Measurements from ENCODE around the gene C21orf91. TPM values are rescaled to one million over a fixed set of nuclear protein-coding genes. Genes with fewer than 3 reads are reported as not detected.

C21orf91 gene
- total RNA-seq, 2 donors from 2014 or later, result 61.0 to 101 TPM

- ATAC-seq (peak; percentile 43 to 70), DNase-seq (ENCODE audit: low spot score) (peak; percentile 63)
- peak overlapping the region; percentile 88 for H3K4me3 Mint-ChIP-seq
- H3K36me3 Mint-ChIP-seq, result peaks cover 13% of the 10 kb centered on the region
- H3K27me3 Mint-ChIP-seq, result no peaks in the 10 kb centered on the region
- H3K27ac Mint-ChIP-seq, result peak overlapping the region; percentile 93 to 96
- no peaks in the 10 kb centered on the region for H3K9me3 Mint-ChIP-seq
- H3K4me1 Mint-ChIP-seq (ENCODE audit: low read depth in 2 of 2), result peaks cover 17 to 26% of the 10 kb centered on the region in 2 donors
These were observed 697 bp upstream of the C21orf91 start for GRCh38 chr21:17819877-17820229.

GRCh38 chr21:17818186-17819113 is 706 bp downstream of the C21orf91 start:
- H3K36me3 Mint-ChIP-seq, result peaks cover 27% of the 10 kb centered on the region
- H3K9me3 Mint-ChIP-seq, result no peaks in the 10 kb centered on the region
- peak; percentile 46 to 48 for ATAC-seq
- H3K4me3 Mint-ChIP-seq, result peak overlapping the region; percentile 89
- peak; percentile 62 for DNase-seq (ENCODE audit: low spot score)
- H3K27me3 Mint-ChIP-seq, result no peaks in the 10 kb centered on the region
- H3K27ac Mint-ChIP-seq, result peak overlapping the region; percentile 86 to 93
- peaks cover 24 to 38% of the 10 kb centered on the region in 2 donors for H3K4me1 Mint-ChIP-seq (ENCODE audit: low read depth in 2 of 2)

GRCh38 chr21:17813353-17813752 is 5.8 kb downstream of the C21orf91 start:
- Mint-ChIP-seq H3K27ac (peak overlapping the region; percentile 47 to 50), H3K36me3 (peaks cover 56% of the 10 kb centered on the region), H3K4me1 (ENCODE audit: low read depth in 2 of 2) (peaks cover 38 to 52% of the 10 kb centered on the region in 2 donors), H3K9me3 (no peaks in the 10 kb centered on the region), H3K27me3 (no peaks in the 10 kb centered on the region), H3K4me3 (peak overlapping the region; percentile 48)
- DNase-seq (ENCODE audit: low spot score), result no peak
- no peak for ATAC-seq

GRCh38 chr21:17805966-17806365 is 13.2 kb downstream of the C21orf91 start:
- DNase-seq (ENCODE audit: low spot score), result no peak
- Mint-ChIP-seq H3K27ac (peak overlapping the region; percentile 29 to 76), H3K36me3 (peaks cover 51% of the 10 kb centered on the region), H3K27me3 (no peaks in the 10 kb centered on the region), H3K9me3 (peaks cover 6% of the 10 kb centered on the region), H3K4me3 (peak overlapping the region; percentile 30), H3K4me1 (ENCODE audit: low read depth in 2 of 2) (peaks cover 50 to 60% of the 10 kb centered on the region in 2 donors)
- no peak for ATAC-seq

- Mint-ChIP-seq H3K4me3 (no peak overlapping the region), H3K4me1 (ENCODE audit: low read depth in 2 of 2) (peaks cover 48 to 63% of the 10 kb centered on the region in 2 donors), H3K9me3 (peaks cover 6% of the 10 kb centered on the region), H3K36me3 (peaks cover 46% of the 10 kb centered on the region), H3K27ac (peak overlapping the region; percentile 36 to 62), H3K27me3 (no peaks in the 10 kb centered on the region)
- ATAC-seq (no peak), DNase-seq (ENCODE audit: low spot score) (no peak)
These were observed 15.6 kb downstream of the C21orf91 start for GRCh38 chr21:17803536-17803935.

GRCh38 chr21:17802572-17802971 is 16.6 kb downstream of the C21orf91 start:
- H3K9me3 Mint-ChIP-seq, result peaks cover 4% of the 10 kb centered on the region
- H3K27me3 Mint-ChIP-seq, result no peaks in the 10 kb centered on the region
- peak overlapping the region; percentile 35 for H3K4me3 Mint-ChIP-seq
- no peak for DNase-seq (ENCODE audit: low spot score)
- peaks cover 45 to 60% of the 10 kb centered on the region in 2 donors for H3K4me1 Mint-ChIP-seq (ENCODE audit: low read depth in 2 of 2)
- H3K27ac Mint-ChIP-seq, result peak overlapping the region; percentile 43 to 88
- H3K36me3 Mint-ChIP-seq, result peaks cover 41% of the 10 kb centered on the region
- peak in 1 of 2 donors; percentile 57 for ATAC-seq

- DNase-seq (ENCODE audit: low spot score), result no peak
- peak overlapping the region; percentile 45 to 66 for H3K27ac Mint-ChIP-seq
- H3K4me1 Mint-ChIP-seq (ENCODE audit: low read depth in 2 of 2), result peaks cover 44 to 64% of the 10 kb centered on the region in 2 donors
- ATAC-seq, result peak in 1 of 2 donors; percentile 56
- H3K4me3 Mint-ChIP-seq, result peak overlapping the region; percentile 68
- H3K36me3 Mint-ChIP-seq, result peaks cover 37% of the 10 kb centered on the region
- H3K27me3 Mint-ChIP-seq, result no peaks in the 10 kb centered on the region
- H3K9me3 Mint-ChIP-seq, result no peaks in the 10 kb centered on the region
These were observed 19.6 kb downstream of the C21orf91 start for GRCh38 chr21:17799414-17800164.

GRCh38 chr21:17798796-17799195 is 20.4 kb downstream of the C21orf91 start:
- no peaks in the 10 kb centered on the region for H3K27me3 Mint-ChIP-seq
- no peaks in the 10 kb centered on the region for H3K9me3 Mint-ChIP-seq
- no peak for DNase-seq (ENCODE audit: low spot score)
- no peak for ATAC-seq
- H3K27ac Mint-ChIP-seq, result peak overlapping the region; percentile 45 to 66
- peaks cover 37% of the 10 kb centered on the region for H3K36me3 Mint-ChIP-seq
- peaks cover 36 to 61% of the 10 kb centered on the region in 2 donors for H3K4me1 Mint-ChIP-seq (ENCODE audit: low read depth in 2 of 2)
- no peak overlapping the region for H3K4me3 Mint-ChIP-seq

GRCh38 chr21:17797967-17798366 is 21.2 kb downstream of the C21orf91 start:
- no peak for ATAC-seq
- Mint-ChIP-seq H3K4me1 (ENCODE audit: low read depth in 2 of 2) (peaks cover 37 to 62% of the 10 kb centered on the region in 2 donors), H3K27ac (no peak overlapping the region), H3K27me3 (no peaks in the 10 kb centered on the region), H3K36me3 (peaks cover 40% of the 10 kb centered on the region), H3K4me3 (no peak overlapping the region), H3K9me3 (no peaks in the 10 kb centered on the region)
- no peak for DNase-seq (ENCODE audit: low spot score)

- H3K4me3 Mint-ChIP-seq, result peak overlapping the region; percentile 55
- H3K27me3 Mint-ChIP-seq, result no peaks in the 10 kb centered on the region
- peak overlapping the region; percentile 56 to 79 for H3K27ac Mint-ChIP-seq
- peaks cover 32% of the 10 kb centered on the region for H3K36me3 Mint-ChIP-seq
- no peaks in the 10 kb centered on the region for H3K9me3 Mint-ChIP-seq
- H3K4me1 Mint-ChIP-seq (ENCODE audit: low read depth in 2 of 2), result peaks cover 30 to 54% of the 10 kb centered on the region in 2 donors
- DNase-seq (ENCODE audit: low spot score) (no peak), ATAC-seq (no peak)
These were observed 22.7 kb downstream of the C21orf91 start for GRCh38 chr21:17796503-17796902.

- Mint-ChIP-seq H3K27me3 (no peaks in the 10 kb centered on the region), H3K9me3 (no peaks in the 10 kb centered on the region), H3K36me3 (peaks cover 35% of the 10 kb centered on the region), H3K4me1 (ENCODE audit: low read depth in 2 of 2) (peaks cover 33 to 58% of the 10 kb centered on the region in 2 donors), H3K27ac (peak overlapping the region; percentile 56 to 79), H3K4me3 (peak overlapping the region; percentile 55)
- no peak for ATAC-seq
- no peak for DNase-seq (ENCODE audit: low spot score)
These were observed 23.1 kb downstream of the C21orf91 start for GRCh38 chr21:17796037-17796403.

- Mint-ChIP-seq H3K4me1 (ENCODE audit: low read depth in 2 of 2) (peaks cover 33 to 58% of the 10 kb centered on the region in 2 donors), H3K4me3 (peak overlapping the region; percentile 55), H3K36me3 (peaks cover 35% of the 10 kb centered on the region), H3K27me3 (no peaks in the 10 kb centered on the region), H3K9me3 (no peaks in the 10 kb centered on the region), H3K27ac (peak overlapping the region; percentile 56 to 79)
- ATAC-seq (no peak), DNase-seq (ENCODE audit: low spot score) (no peak)
These were observed 23.8 kb downstream of the C21orf91 start for GRCh38 chr21:17795146-17796036.

- DNase-seq (ENCODE audit: low spot score), result no peak
- ATAC-seq, result peak in 1 of 2 donors; percentile 38
- Mint-ChIP-seq H3K27ac (peak overlapping the region; percentile 56 to 79), H3K9me3 (no peaks in the 10 kb centered on the region), H3K4me3 (peak overlapping the region; percentile 55), H3K27me3 (no peaks in the 10 kb centered on the region), H3K4me1 (ENCODE audit: low read depth in 2 of 2) (peaks cover 39 to 65% of the 10 kb centered on the region in 2 donors), H3K36me3 (peaks cover 34% of the 10 kb centered on the region)
These were observed 24.5 kb downstream of the C21orf91 start for GRCh38 chr21:17794518-17795145.
